GM18870 (cell line): Measurements from ENCODE around the gene ELF2.
A peak's percentile ranks its signal among the peaks of the same experiment; 100 is the strongest.
"Not testable (repeated sequence)": the region's sequence is repeated elsewhere in the genome, so short reads cannot be mapped to it uniquely, and the experiment has no call there.

ENCODE experiments used
- ATAC-seq: cut with Tn5 transposase; IDR thresholded peaks from one replicate; pipeline ENCODE4 v1.9.1; 2021; ENCODE audit warnings: moderate library complexity; ENCODE audit not compliant: unreplicated experiment

Gene ELF2

GRCh38 chr4:139024686-139025085 lies 152.3 kb downstream of the ELF2 start:
- ATAC-seq: no peak

- no peak for ATAC-seq
Measured at GRCh38 chr4:139022835-139023234, 154.2 kb downstream of the ELF2 start.

- not testable (repeated sequence) for ATAC-seq
Measured at GRCh38 chr4:139021071-139021470, 155.9 kb downstream of the ELF2 start.

- ATAC-seq: no peak
Measured at GRCh38 chr4:139020384-139020783, 156.6 kb downstream of the ELF2 start.

GRCh38 chr4:139018971-139019758 lies 157.9 kb downstream of the ELF2 start:
- no peak for ATAC-seq

GRCh38 chr4:139018501-139018900 lies 158.5 kb downstream of the ELF2 start:
- no peak for ATAC-seq

- no peak for ATAC-seq
Measured at GRCh38 chr4:139017861-139018260, 159.2 kb downstream of the ELF2 start.

- no peak for ATAC-seq
Measured at GRCh38 chr4:139015948-139016471, 161.0 kb downstream of the ELF2 start.

- ATAC-seq: peak; percentile 87
Measured at GRCh38 chr4:139015269-139015947, 161.6 kb downstream of the ELF2 start, which contains the start of gene NOCT. NOCT (plus strand) TSS chr4:139015781; CDS start chr4:139015982, 201 bp downstream.

- peak; percentile 9 for ATAC-seq
Measured at GRCh38 chr4:139014371-139015268, 162.4 kb downstream of the ELF2 start.

- no peak for ATAC-seq
Measured at GRCh38 chr4:139011225-139011950, 165.6 kb downstream of the ELF2 start.

- ATAC-seq: no peak
Measured at GRCh38 chr4:139009702-139010101, 167.3 kb downstream of the ELF2 start.

- not testable (repeated sequence) for ATAC-seq
Measured at GRCh38 chr4:139008278-139008677, 168.7 kb downstream of the ELF2 start.

GRCh38 chr4:139007640-139008039 lies 169.4 kb downstream of the ELF2 start:
- ATAC-seq: no peak
